Liver (tissue), 2 donors: ENCODE results near the gene CLEC4G.

Experiments
- YY1 ChIP-seq: IDR thresholded peaks from 2 replicates; pipeline ENCODE4 v1.6.1; 2016; ENCODE audit warnings: antibody characterized with exemption, mild to moderate bottlenecking
- TF ChIP-seq, protein P1 (sequence below): fragments of 150-350 bp; IDR thresholded peaks from 2 replicates; pipeline ENCODE4 v1.5.1; 2017; ENCODE audit warnings: improper control_type of control experiment, low read depth, low read length; ENCODE audit not compliant: missing input control
- donor health status: healthy.

- no peak for TF ChIP-seq YY1
- TF ChIP-seq, protein P1, sequence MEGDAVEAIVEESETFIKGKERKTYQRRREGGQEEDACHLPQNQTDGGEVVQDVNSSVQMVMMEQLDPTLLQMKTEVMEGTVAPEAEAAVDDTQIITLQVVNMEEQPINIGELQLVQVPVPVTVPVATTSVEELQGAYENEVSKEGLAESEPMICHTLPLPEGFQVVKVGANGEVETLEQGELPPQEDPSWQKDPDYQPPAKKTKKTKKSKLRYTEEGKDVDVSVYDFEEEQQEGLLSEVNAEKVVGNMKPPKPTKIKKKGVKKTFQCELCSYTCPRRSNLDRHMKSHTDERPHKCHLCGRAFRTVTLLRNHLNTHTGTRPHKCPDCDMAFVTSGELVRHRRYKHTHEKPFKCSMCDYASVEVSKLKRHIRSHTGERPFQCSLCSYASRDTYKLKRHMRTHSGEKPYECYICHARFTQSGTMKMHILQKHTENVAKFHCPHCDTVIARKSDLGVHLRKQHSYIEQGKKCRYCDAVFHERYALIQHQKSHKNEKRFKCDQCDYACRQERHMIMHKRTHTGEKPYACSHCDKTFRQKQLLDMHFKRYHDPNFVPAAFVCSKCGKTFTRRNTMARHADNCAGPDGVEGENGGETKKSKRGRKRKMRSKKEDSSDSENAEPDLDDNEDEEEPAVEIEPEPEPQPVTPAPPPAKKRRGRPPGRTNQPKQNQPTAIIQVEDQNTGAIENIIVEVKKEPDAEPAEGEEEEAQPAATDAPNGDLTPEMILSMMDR = no peak
Measured at GRCh38 chr19:7685546-7686445, 46.1 kb downstream of the CLEC4G start.
